T-helper 1 cell (primary cell): ENCODE data around the gene MYCBPAP.

ENCODE experiments used
- DNase-seq, 5 donors: peaks; one replicate each; pipeline ENCODE4 v3.0.0-alpha.2; 2012 to 2020

The MYCBPAP gene

GRCh38 chr17:50558581-50558940, 50.3 kb downstream of the MYCBPAP start:
- no peak for DNase-seq

DNA sequence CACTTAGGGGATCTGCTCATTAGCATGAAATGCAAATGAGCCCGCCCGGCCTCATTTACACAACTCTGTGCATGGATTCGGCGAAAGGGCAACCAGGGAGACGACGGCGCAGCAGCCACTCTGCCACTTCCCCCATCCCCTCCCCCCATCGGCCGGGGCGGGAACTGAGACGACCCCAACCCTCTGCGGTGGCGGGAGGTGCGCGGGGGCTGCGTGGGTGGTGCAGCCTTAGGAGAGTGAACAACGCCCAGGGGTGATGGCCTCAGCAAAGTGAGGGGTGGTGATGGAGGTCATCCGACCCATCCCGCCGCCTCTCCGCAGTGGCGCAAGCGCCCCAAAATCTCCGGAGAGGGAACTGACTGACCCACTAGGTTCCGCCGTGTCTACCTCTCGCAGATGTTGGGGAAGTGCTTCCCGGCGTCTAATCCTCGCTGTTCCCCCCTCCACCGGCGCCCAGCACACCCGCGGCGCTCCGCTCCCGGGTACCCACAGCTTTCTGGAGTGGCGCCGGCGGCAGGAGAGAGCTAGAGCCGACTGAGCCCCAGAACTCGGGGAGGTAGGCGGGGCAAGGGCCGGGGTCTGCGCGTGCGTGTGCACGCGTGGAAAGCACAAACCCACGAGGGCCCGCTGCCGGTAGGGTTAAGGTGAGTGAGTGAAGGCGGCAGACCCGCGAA, 50.8 kb downstream of the MYCBPAP start:
- DNase-seq, result no peak

DNA sequence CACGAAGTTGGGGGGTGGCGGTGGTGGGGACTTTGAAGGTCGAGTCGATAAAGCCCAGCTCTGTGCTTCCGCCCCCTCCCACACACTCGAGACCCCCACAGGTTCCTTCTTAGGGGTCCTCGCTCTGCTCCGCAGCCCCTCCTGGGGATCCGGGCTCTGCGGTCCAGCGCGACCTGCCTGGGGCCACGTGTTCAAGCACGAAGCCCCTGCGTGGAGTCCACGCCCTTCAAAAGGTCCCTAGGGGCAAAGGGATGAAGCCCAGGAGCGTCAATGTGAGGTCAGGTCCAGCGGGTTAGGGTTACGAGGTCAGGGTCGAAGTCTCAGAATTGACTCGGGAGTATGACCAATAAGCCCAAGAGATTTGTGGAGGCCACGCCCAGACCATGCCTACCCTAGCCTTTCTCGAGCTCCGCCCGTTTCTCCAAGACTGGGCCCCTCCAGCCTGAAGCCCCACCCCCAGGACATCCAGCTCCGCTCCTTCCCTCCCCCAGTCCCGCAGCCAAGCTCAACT, 51.5 kb downstream of the MYCBPAP start:
- peak in 1 of 5 donors; percentile 22 for DNase-seq

DNA sequence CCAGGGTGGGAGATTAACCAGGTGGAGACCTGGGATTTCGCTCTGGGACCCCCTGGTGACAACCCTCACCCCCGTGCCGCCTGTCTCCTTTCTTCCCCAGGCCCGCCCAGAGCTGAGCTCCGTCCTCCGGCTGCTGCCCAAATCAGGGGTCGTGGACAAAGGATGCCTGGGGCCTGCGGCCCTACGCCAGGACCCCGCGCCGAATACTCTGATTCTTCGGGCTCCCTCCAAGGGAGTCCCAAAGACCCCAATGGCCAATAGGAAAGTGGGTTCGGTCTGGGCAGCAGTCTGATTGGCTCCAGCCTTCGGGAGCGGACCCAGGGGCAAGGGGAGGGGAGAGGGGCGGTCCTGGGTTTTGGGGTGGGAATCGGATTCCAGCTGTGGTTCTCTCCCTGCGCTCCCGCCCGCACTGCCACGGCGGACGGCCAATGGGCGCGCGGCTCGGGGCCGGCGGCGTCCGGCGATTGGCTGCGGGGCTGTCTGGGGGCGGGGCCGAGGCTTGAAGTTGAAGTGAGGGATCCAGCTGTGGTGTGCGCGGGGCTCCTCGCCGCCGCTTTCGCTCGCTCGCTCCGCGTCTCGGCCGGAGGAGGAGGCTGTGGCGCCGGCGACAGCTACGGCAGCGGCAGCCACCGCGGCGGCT, 52.1 kb downstream of the MYCBPAP start, which contains the start of gene CACNA1G:
Gene CACNA1G, plus strand, starts transcription at position 531 of the 640 bp plus-strand sequence. CDS start 745 bp downstream, outside the sequence.
- peak; percentile 73 to 82 (median 81) for DNase-seq

- no peak for DNase-seq
These were observed 52.9 kb downstream of the MYCBPAP start for GRCh38 chr17:50560931-50561745.

- DNase-seq, result no peak
These were observed 53.5 kb downstream of the MYCBPAP start for GRCh38 chr17:50561746-50562141.

DNA sequence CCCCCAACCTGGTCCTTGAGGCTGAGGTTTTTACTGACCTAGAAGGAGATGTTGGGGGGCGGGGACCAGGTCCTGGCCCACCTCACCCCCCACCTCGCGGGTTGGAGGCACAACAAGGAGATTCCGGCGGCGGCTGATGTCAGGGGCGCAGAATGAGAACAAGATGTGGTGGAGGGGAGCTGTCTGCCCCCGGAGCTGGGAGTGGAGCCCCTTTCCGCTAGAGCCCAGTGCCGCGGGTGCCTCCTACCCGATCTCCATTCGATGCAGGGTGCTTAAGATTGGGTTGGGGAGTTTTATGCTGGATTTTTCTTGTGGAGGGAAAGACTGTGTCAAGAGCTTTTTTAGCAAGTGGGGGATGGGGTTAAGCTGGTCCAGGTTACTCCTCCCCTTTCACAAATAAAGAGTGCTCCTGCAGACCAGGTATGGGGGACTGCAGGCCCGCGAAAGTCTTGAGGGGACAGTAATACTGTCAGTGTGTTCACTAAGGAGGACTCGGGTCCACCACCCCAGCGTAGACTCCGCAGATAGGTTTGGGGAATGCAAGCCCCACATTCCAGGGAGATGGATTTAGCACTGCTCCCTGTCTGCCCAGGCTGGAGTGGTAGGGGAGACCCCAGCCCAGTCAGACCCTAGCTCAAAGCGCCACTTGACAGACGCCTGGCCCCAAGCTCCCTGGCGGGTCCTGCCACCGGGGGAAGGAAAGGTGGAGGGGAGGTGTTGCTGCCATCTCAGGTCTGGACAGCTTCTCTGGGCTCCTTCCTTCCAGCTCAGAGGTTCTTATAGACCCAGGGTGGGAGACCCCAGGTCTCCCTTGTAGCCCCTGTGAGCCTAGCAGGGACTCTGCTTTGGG, 54.2 kb downstream of the MYCBPAP start:
- DNase-seq, result no peak

GRCh38 chr17:50563092-50563511, 54.9 kb downstream of the MYCBPAP start:
- DNase-seq, result no peak

GRCh38 chr17:50564916-50565315, 56.7 kb downstream of the MYCBPAP start:
- no peak for DNase-seq

GRCh38 chr17:50565402-50566350, 57.4 kb downstream of the MYCBPAP start:
- DNase-seq, result no peak

GRCh38 chr17:50566886-50567285, 58.6 kb downstream of the MYCBPAP start:
- DNase-seq, result no peak

- no peak for DNase-seq
These were observed 60.4 kb downstream of the MYCBPAP start for GRCh38 chr17:50568659-50569058.

DNA sequence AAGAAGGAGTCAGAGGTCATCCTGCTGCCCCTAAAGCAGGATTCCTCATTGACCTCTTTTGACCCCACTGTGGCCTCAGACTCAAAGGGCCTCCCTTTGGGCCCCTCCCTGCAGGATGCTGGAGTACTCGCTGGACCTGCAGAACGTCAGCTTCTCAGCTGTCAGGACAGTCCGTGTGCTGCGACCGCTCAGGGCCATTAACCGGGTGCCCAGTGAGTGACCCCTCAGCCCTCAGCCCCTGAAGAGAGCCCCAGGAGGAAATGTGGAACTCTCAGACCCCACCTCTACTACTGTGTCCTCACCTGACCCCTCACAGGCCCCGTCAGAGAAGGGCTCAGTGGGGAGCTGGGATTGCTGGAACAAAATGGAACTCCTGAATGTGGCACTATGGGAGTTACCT, 61.4 kb downstream of the MYCBPAP start:
- no peak for DNase-seq

GRCh38 chr17:50570032-50570431, 61.8 kb downstream of the MYCBPAP start:
- DNase-seq, result no peak

DNA sequence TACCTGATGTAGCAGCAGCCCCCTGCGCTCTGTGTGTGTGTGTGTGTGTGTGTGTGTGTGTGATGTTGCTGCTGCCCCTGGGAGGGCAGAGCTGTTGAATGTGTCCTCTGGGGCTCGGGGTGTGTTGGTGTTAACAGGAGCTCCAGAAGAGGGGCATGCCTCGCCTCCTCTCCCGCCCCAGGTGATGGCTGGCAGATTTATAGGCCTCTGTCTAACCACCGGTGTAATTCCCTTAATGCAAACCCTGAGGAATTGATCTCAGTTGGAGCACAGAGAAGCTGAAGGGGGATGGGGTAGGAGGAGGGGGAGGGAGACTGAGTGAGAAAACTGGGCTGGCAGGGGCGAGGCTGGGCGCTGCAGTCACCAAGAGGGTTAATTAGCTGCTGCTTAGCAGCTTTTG, 62.3 kb downstream of the MYCBPAP start:
- DNase-seq, result no peak

GRCh38 chr17:50571681-50572080, 63.4 kb downstream of the MYCBPAP start:
- DNase-seq, result no peak

- no peak for DNase-seq
These were observed 64.3 kb downstream of the MYCBPAP start for GRCh38 chr17:50572541-50572940.

GRCh38 chr17:50573866-50574611, 65.8 kb downstream of the MYCBPAP start:
- no peak for DNase-seq

DNA sequence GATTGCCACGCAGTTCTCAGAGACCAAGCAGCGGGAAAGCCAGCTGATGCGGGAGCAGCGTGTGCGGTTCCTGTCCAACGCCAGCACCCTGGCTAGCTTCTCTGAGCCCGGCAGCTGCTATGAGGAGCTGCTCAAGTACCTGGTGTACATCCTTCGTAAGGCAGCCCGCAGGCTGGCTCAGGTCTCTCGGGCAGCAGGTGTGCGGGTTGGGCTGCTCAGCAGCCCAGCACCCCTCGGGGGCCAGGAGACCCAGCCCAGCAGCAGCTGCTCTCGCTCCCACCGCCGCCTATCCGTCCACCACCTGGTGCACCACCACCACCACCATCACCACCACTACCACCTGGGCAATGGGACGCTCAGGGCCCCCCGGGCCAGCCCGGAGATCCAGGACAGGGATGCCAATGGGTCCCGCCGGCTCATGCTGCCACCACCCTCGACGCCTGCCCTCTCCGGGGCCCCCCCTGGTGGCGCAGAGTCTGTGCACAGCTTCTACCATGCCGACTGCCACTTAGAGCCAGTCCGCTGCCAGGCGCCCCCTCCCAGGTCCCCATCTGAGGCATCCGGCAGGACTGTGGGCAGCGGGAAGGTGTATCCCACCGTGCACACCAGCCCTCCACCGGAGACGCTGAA, 67.5 kb downstream of the MYCBPAP start:
- no peak for DNase-seq

DNA sequence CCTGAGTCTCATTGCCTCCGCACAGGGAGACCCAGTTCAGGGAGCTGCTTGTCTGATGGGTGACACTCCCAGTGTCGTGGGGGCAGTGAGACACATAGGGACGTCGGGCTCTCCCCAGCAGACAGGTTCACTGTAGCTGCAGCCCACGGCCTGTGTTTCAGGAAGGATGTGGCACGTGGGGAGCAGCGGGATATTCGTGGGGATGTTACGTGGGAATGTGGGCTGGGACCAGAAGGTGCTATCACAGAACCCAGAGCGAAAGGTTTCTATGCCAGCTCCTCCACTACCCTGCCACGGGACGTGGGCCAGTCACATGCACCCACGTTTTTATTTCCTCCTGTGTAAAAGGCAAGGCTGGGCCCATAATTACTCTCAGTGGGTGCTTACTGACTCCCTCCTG, 68.6 kb downstream of the MYCBPAP start:
- no peak for DNase-seq
